ENCODE results near the gene LDB1. TPM values are rescaled to one million over a fixed set of nuclear protein-coding genes. Genes with fewer than 3 reads are reported as not detected.

LDB1 gene
- total and polyA plus RNA-seq, 2 donors (not counting 3 experiments of a cell fraction or from before 2014, with no cell fraction given): 65.7 to 137 TPM

DNA sequence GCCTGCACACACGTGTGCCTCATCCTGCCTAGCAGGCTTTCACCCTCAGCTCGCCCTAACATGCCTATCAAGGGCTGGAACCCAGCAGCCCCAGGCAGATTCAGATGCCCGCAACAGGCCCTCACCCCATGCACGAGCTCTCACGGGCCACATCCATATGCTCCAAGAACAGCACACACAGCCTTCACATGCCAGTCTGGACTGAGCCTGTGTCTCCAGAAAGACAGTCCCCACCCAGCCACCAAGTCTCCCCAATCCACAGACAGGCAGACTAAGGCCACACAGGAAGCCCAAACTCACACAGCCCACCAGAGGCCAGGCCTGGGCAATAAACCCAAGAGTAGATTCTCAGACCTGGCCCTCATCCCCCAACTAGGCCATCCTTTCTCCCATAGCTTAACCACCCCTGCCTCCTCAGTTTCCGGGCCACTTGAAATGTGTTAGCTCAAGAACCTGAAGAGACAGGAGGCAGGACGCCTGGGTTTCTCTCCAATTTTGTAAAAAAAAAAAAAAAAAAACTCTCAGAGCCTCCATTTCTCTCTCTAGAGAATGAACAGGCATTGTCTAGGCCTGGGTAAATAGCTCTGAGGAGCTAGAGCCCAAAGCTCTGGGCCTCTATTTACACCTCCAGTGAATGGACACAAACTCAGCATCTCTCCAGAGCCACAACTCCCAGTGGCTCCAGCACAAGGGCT is 6.8 kb downstream of the LDB1 start:
- H2AFZ ChIP-seq (ENCODE audit: low read depth, low read length): no peak overlapping the region
- H3K4me3 ChIP-seq (replicated peaks in 1 of 3; ENCODE audit: insufficient read depth in 1 of 3, low read depth in 1 of 3, low read length in 3 of 3): peak overlapping the region; percentile 38 to 72 (median 58)
- ChIA-PET POLR2A (interaction anchor here (0.7 kb wide), 1 partner anchor 103 kb away, joined by 6 read pairs; no protein-coding TSS in a partner anchor), CTCF (interaction anchor here (0.9 to 3.0 kb wide), 6 partner anchors 10 to 273 kb away, joined by 3 to 19 read pairs (median 6); partner anchors contain the start of gene PPRC1)
- no peaks in the 10 kb centered on the region for H4K20me1 ChIP-seq (replicated peaks; ENCODE audit: control insufficient read depth, extremely low read depth, insufficient read depth, low read length)
- H3K4me1 ChIP-seq (ENCODE audit: control insufficient read depth, extremely low read depth, insufficient read depth, low read length): peaks cover 46% of the 10 kb centered on the region
- BruUV-seq (replicated peaks): TSS peak; percentile 7
- no peak overlapping the region for H3K27ac ChIP-seq (ENCODE audit: insufficient read depth, low read depth, low read length)
- H3K9me1 ChIP-seq (replicated peaks; ENCODE audit: control insufficient read depth, extremely low read depth, insufficient read depth, low read length): no peaks in the 10 kb centered on the region
- peak overlapping the region; percentile 60 for H3K9ac ChIP-seq (replicated peaks; ENCODE audit: extremely low read depth, insufficient read depth, low read length)
- H3K36me3 ChIP-seq (ENCODE audit: control insufficient read depth in 2 of 2, extremely low read depth in 1 of 2, insufficient read depth in 2 of 2, low read length in 2 of 2): peaks cover 18 to 29% of the 10 kb centered on the region in 2 experiments
- FAIRE-seq (peak; percentile 4), DNase-seq (ENCODE audit: low read depth, low spot score) (no peak)
- dilution Hi-C loops (cut with MboI; ENCODE audit: extremely low pct_ligation_motif_present, low sequenced_read_pairs) (no loop called here), intact Hi-C loops (cut with micrococcal nuclease) (no loop called here)
- peak overlapping the region; percentile 71 for H3K4me2 ChIP-seq (ENCODE audit: insufficient read depth, low read length)
- H3K9me3 ChIP-seq (replicated peaks; ENCODE audit: control insufficient read depth, insufficient read depth, low read length): no peaks in the 10 kb centered on the region
- H3K79me2 ChIP-seq (ENCODE audit: control insufficient read depth, insufficient read depth, low read length): peaks cover 43% of the 10 kb centered on the region
- no peaks in the 10 kb centered on the region for H3K27me3 ChIP-seq (ENCODE audit: control insufficient read depth in 2 of 2, insufficient read depth in 2 of 2, low read length in 2 of 2)
- TF ChIP-seq POLR2AphosphoS5 (IDR thresholded peaks at IDR 0.05; ENCODE audit: insufficient read depth, low read depth, low read length) (no peak), EZH2 (IDR thresholded peaks at IDR 0.05; ENCODE audit: borderline replicate concordance, low read depth, low read length, severe bottlenecking) (no peak), POLR2A (IDR thresholded peaks at IDR 0.05; ENCODE audit: low read depth, low read length) (no peak), MAX (IDR thresholded peaks at IDR 0.05; ENCODE audit: insufficient read depth, insufficient read length) (no peak), FOS (IDR thresholded peaks at IDR 0.05; ENCODE audit: borderline replicate concordance, insufficient read depth, low read length) (no peak)

DNA sequence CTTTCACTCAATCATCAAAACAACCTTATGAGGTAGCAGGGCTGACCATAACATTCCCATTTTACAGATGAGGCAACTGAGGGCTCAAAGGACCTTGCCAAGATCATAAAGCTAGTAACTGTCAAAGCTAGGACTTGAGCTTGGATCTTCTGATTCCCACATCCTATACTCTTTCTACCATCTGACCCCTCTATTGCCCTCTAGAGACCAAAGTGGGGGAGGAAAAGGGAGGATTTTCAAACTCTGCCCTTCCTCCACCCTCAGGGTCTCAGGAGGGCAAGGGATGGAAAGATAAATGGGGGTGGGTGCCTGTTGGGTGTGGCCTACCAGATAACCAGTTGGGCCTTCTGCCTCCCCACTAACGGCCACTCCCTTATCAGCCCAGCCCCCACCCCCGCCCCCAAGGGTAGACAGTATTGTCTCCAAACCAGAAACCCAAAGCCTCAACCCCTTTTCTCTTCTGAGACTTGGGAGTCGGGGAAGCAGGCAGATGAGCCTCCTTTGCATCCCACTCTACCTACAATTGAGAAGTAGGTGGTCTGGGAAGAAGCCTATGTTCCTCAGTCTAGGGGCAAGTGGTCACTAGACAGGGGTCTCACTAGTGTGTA is 7.9 kb downstream of the LDB1 start:
- CTCF ChIA-PET: interaction anchor here (0.6 to 2.0 kb wide), 7 partner anchors 10 to 272 kb away, joined by 3 to 6 read pairs (median 3); partner anchors contain the start of gene PPRC1

More for the DNA sequence above, 7.9 kb downstream of the LDB1 start:
- no peak for DNase-seq (ENCODE audit: low read depth, low spot score)
- Histone ChIP-seq H3K9me3 (replicated peaks; ENCODE audit: control insufficient read depth, insufficient read depth, low read length) (no peaks in the 10 kb centered on the region), H3K4me1 (ENCODE audit: control insufficient read depth, extremely low read depth, insufficient read depth, low read length) (peaks cover 35% of the 10 kb centered on the region), H3K9ac (replicated peaks; ENCODE audit: extremely low read depth, insufficient read depth, low read length) (no peak overlapping the region), H3K27me3 (ENCODE audit: control insufficient read depth in 2 of 2, insufficient read depth in 2 of 2, low read length in 2 of 2) (no peaks in the 10 kb centered on the region), H3K36me3 (ENCODE audit: control insufficient read depth in 2 of 2, extremely low read depth in 1 of 2, insufficient read depth in 2 of 2, low read length in 2 of 2) (peaks cover 19 to 38% of the 10 kb centered on the region in 2 experiments), H3K4me3 (replicated peaks in 1 of 3; ENCODE audit: insufficient read depth in 1 of 3, low read depth in 1 of 3, low read length in 3 of 3) (no peak overlapping the region), H3K4me2 (ENCODE audit: insufficient read depth, low read length) (peak overlapping the region; percentile 9), H3K9me1 (replicated peaks; ENCODE audit: control insufficient read depth, extremely low read depth, insufficient read depth, low read length) (no peaks in the 10 kb centered on the region), H3K27ac (ENCODE audit: insufficient read depth, low read depth, low read length) (no peak overlapping the region), H3K79me2 (ENCODE audit: control insufficient read depth, insufficient read depth, low read length) (peaks cover 36% of the 10 kb centered on the region), H4K20me1 (replicated peaks; ENCODE audit: control insufficient read depth, extremely low read depth, insufficient read depth, low read length) (no peaks in the 10 kb centered on the region), H2AFZ (ENCODE audit: low read depth, low read length) (no peak overlapping the region)
- BruUV-seq (replicated peaks): no TSS peak
- dilution Hi-C loops (cut with MboI; ENCODE audit: extremely low pct_ligation_motif_present, low sequenced_read_pairs) (no loop called here), intact Hi-C loops (cut with micrococcal nuclease) (no loop called here)
- POLR2A ChIA-PET: no interaction called here
- TF ChIP-seq GATA2 (IDR thresholded peaks at IDR 0.05; ENCODE audit: insufficient read depth, insufficient read length, low read depth, low read length) (no peak), POLR2AphosphoS5 (IDR thresholded peaks at IDR 0.05; ENCODE audit: insufficient read depth, low read depth, low read length) (no peak), CTCF (IDR thresholded peaks at IDR 0.05; ENCODE audit: extremely low read depth in 1 of 2, insufficient read depth in 1 of 2, low read depth in 1 of 2, low read length in 2 of 2) (peak in 1 of 2 donors; percentile 10), JUN (IDR thresholded peaks at IDR 0.05; ENCODE audit: borderline replicate concordance, insufficient read depth, insufficient read length, low read depth) (no peak)
- FAIRE-seq: peak; percentile 40

Data from endothelial cell of umbilical vein (primary cell).